ENCODE data around the gene FILIP1.

FILIP1 gene

GRCh38 chr6:75494290-75494689 lies 690 bp upstream of the FILIP1 start:
- no peak for DNase-seq

- DNase-seq: no peak
These were observed 1.0 kb downstream of the FILIP1 start for GRCh38 chr6:75492386-75493153.

GRCh38 chr6:75491291-75491690 lies 2.3 kb downstream of the FILIP1 start:
- no peak for DNase-seq

GRCh38 chr6:75490706-75491105 lies 2.9 kb downstream of the FILIP1 start:
- no peak for DNase-seq

GRCh38 chr6:75489025-75489424 lies 4.6 kb downstream of the FILIP1 start:
- DNase-seq: no peak

GRCh38 chr6:75488033-75488432 lies 5.6 kb downstream of the FILIP1 start:
- no peak for DNase-seq

- DNase-seq: no peak
These were observed 6.6 kb downstream of the FILIP1 start for GRCh38 chr6:75486850-75487518.

- no peak for DNase-seq
These were observed 9.1 kb downstream of the FILIP1 start for GRCh38 chr6:75484535-75484934.

GRCh38 chr6:75483136-75483952 lies 10.3 kb downstream of the FILIP1 start:
- no peak for DNase-seq

GRCh38 chr6:75481936-75482593 lies 11.5 kb downstream of the FILIP1 start:
- DNase-seq: no peak

- DNase-seq: no peak
These were observed 12.2 kb downstream of the FILIP1 start for GRCh38 chr6:75481394-75481793.

- no peak for DNase-seq
These were observed 13.2 kb downstream of the FILIP1 start for GRCh38 chr6:75480425-75480824.

- no peak for DNase-seq
These were observed 13.9 kb downstream of the FILIP1 start for GRCh38 chr6:75479712-75480111.

GRCh38 chr6:75478929-75479328 lies 14.7 kb downstream of the FILIP1 start:
- DNase-seq: no peak

GRCh38 chr6:75472885-75473284 lies 20.7 kb downstream of the FILIP1 start:
- DNase-seq: no peak

- no peak for DNase-seq
These were observed 25.6 kb downstream of the FILIP1 start for GRCh38 chr6:75467966-75468365.

GRCh38 chr6:75467284-75467683 lies 26.3 kb downstream of the FILIP1 start:
- DNase-seq: no peak

GRCh38 chr6:75466636-75467035 lies 27.0 kb downstream of the FILIP1 start:
- DNase-seq: no peak

GRCh38 chr6:75463908-75464307 lies 29.7 kb downstream of the FILIP1 start:
- no peak for DNase-seq

- no peak for DNase-seq
These were observed 30.5 kb downstream of the FILIP1 start for GRCh38 chr6:75463061-75463460.

- DNase-seq: no peak
These were observed 32.9 kb downstream of the FILIP1 start for GRCh38 chr6:75460681-75461080.

GRCh38 chr6:75458895-75459294 lies 34.7 kb downstream of the FILIP1 start:
- DNase-seq: no peak

- no peak for DNase-seq
These were observed 42.7 kb downstream of the FILIP1 start for GRCh38 chr6:75450903-75451302.
